PC-9 (cell line): ENCODE results near the gene CD48. TPM values are rescaled to one million over a fixed set of nuclear protein-coding genes. Genes with fewer than 3 reads are reported as not detected.

Source experiments
- BruUV-seq: library from RNA; stranded (reverse); fragments of 400-500 nt; replicated peaks from 2 replicates; lab custom pipeline; 2021; lab: Mats Ljungman, UMichigan
- CTCF ChIA-PET: fragments of 300-600 bp; sonication (Branson Sonifier 250); formaldehyde crosslinking; loops from one replicate; lab custom pipeline; 2022; ENCODE audit warnings: antibody characterized with exemption; lab: Charles Lee
- POLR2A ChIA-PET: fragments of 300-600 bp; sonication (Branson Sonifier 250); formaldehyde crosslinking; loops from one replicate; lab custom pipeline; 2022; ENCODE audit warnings: antibody characterized with exemption; ENCODE audit not compliant: unreplicated experiment; lab: Charles Lee
- DNase-seq, 2 experiments: peaks; one replicate each; pipeline versions ENCODE4 v3.0.0 to v3.0.0-alpha.2; 2015 to 2022; ENCODE audit warnings: mixed read lengths in 1 of 2
- H2AFZ ChIP-seq: fragments of 200-600 bp; sonication (generic); 2 replicates; pipeline ENCODE4 v1.8.1; 2017; ENCODE audit warnings: antibody characterized with exemption
- H3F3A ChIP-seq: fragments of 200-600 bp; sonication (generic); 2 replicates; pipeline ENCODE4 v1.8.1; 2017; ENCODE audit warnings: antibody characterized with exemption, mild to moderate bottlenecking, low read depth; ENCODE audit not compliant: insufficient read depth
- H3K27ac ChIP-seq: fragments of 200-600 bp; sonication (generic); 2 replicates; pipeline ENCODE4 v1.6.1; 2016; ENCODE audit warnings: mixed run types
- H3K27me3 ChIP-seq: fragments of 200-600 bp; sonication (generic); 2 replicates; pipeline ENCODE4 v1.6.1; 2016; ENCODE audit warnings: low read depth, mixed run types; ENCODE audit not compliant: insufficient read depth
- H3K36me3 ChIP-seq: fragments of 200-600 bp; sonication (generic); 2 replicates; pipeline ENCODE4 v1.6.1; 2016; ENCODE audit warnings: low read depth, mixed run types
- H3K4me1 ChIP-seq: fragments of 200-600 bp; sonication (generic); replicated peaks from 2 replicates; pipeline ENCODE4 v1.6.1; 2016; ENCODE audit warnings: mixed run types; ENCODE audit not compliant: insufficient read depth
- H3K4me2 ChIP-seq: fragments of 200-600 bp; sonication (generic); 2 replicates; pipeline ENCODE4 v1.6.1; 2017; ENCODE audit warnings: mixed run types
- H3K4me3 ChIP-seq: fragments of 200-600 bp; sonication (generic); 2 replicates; pipeline ENCODE4 v1.6.1; 2016; ENCODE audit warnings: mixed run types
- H3K79me2 ChIP-seq: fragments of 200-600 bp; sonication (generic); 2 replicates; pipeline ENCODE4 v1.6.1; 2017; ENCODE audit warnings: low read depth, mixed run types
- H3K9me2 ChIP-seq: fragments of 200-600 bp; sonication (generic); 2 replicates; pipeline ENCODE4 v1.8.1; 2017; ENCODE audit warnings: mild to moderate bottlenecking; ENCODE audit not compliant: insufficient read depth
- H3K9me3 ChIP-seq: fragments of 200-600 bp; sonication (generic); 2 replicates; pipeline ENCODE4 v1.8.1; 2016; ENCODE audit warnings: low read depth; ENCODE audit not compliant: insufficient read depth
- H4K20me1 ChIP-seq: fragments of 200-600 bp; sonication (generic); 2 replicates; pipeline ENCODE4 v1.8.1; 2017; ENCODE audit not compliant: insufficient read depth
- CTCF ChIP-seq: fragments of 200-600 bp; sonication (generic); conservative IDR thresholded peaks from 2 replicates; pipeline ENCODE4 v1.6.1; 2017; ENCODE audit warnings: mixed run types, antibody characterized with exemption, mild to moderate bottlenecking, moderate library complexity
- EZH2 ChIP-seq: fragments of 200-600 bp; sonication (generic); IDR thresholded peaks from 2 replicates; pipeline ENCODE4 v1.8.0; 2017; ENCODE audit warnings: antibody characterized with exemption, low read depth
- intact Hi-C: fragments of 100-400 bp; cut with micrococcal nuclease; formaldehyde crosslinking; loops from one replicate; pipeline ENCODE4 v1.10.0; 2022; ENCODE audit not compliant: unreplicated experiment
- total RNA-seq: library from RNA; stranded (reverse); gene quantifications from 2 replicates; pipeline ENCODE4 v1.2.3, GENCODE V29; 2021

CD48 gene
- total RNA-seq, 1 experiment from 2014 or later, result not detected

- H3F3A ChIP-seq, result no peaks in the 10 kb centered on the region
- CTCF ChIA-PET, result no interaction called here
- H3K27ac ChIP-seq, result no peak overlapping the region
- DNase-seq, result no peak
- H3K4me1 ChIP-seq, result no peaks in the 10 kb centered on the region
- TF ChIP-seq CTCF, result no peak
- no peak for TF ChIP-seq EZH2
- H2AFZ ChIP-seq, result no peak overlapping the region
- intact Hi-C loops, result no loop called here
- H3K27me3 ChIP-seq, result no peaks in the 10 kb centered on the region
- H3K4me2 ChIP-seq, result no peak overlapping the region
- H3K79me2 ChIP-seq, result no peaks in the 10 kb centered on the region
- H3K9me2 ChIP-seq, result no peaks in the 10 kb centered on the region
- H3K4me3 ChIP-seq, result no peak overlapping the region
- BruUV-seq, result no TSS peak
- no peaks in the 10 kb centered on the region for H4K20me1 ChIP-seq
- H3K36me3 ChIP-seq, result no peaks in the 10 kb centered on the region
- no peaks in the 10 kb centered on the region for H3K9me3 ChIP-seq
- POLR2A ChIA-PET, result no interaction called here
Measured at GRCh38 chr1:160758521-160758920, 46.9 kb upstream of the CD48 start.

- TF ChIP-seq CTCF (no peak), EZH2 (no peak)
- H3K4me3 ChIP-seq, result no peak overlapping the region
- no peaks in the 10 kb centered on the region for H3K79me2 ChIP-seq
- no peaks in the 10 kb centered on the region for H3K9me2 ChIP-seq
- H3F3A ChIP-seq, result no peaks in the 10 kb centered on the region
- CTCF ChIA-PET, result no interaction called here
- no peaks in the 10 kb centered on the region for H3K9me3 ChIP-seq
- peaks cover 15% of the 10 kb centered on the region for H3K27me3 ChIP-seq
- H3K36me3 ChIP-seq, result no peaks in the 10 kb centered on the region
- no peak overlapping the region for H3K27ac ChIP-seq
- POLR2A ChIA-PET, result no interaction called here
- BruUV-seq, result no TSS peak
- no peak overlapping the region for H3K4me2 ChIP-seq
- H3K4me1 ChIP-seq, result no peaks in the 10 kb centered on the region
- DNase-seq, result no peak
- no peaks in the 10 kb centered on the region for H4K20me1 ChIP-seq
- H2AFZ ChIP-seq, result no peak overlapping the region
- intact Hi-C loops, result no loop called here
Measured at GRCh38 chr1:160756849-160757201, 45.2 kb upstream of the CD48 start.

- Histone ChIP-seq H3K9me3 (no peaks in the 10 kb centered on the region), H3K4me2 (no peak overlapping the region), H3K27ac (no peak overlapping the region), H3K4me3 (no peak overlapping the region), H3F3A (no peaks in the 10 kb centered on the region), H3K79me2 (no peaks in the 10 kb centered on the region), H3K9me2 (no peaks in the 10 kb centered on the region), H3K4me1 (no peaks in the 10 kb centered on the region), H3K36me3 (no peaks in the 10 kb centered on the region), H3K27me3 (peaks cover 18% of the 10 kb centered on the region), H2AFZ (no peak overlapping the region), H4K20me1 (no peaks in the 10 kb centered on the region)
- BruUV-seq, result no TSS peak
- ChIA-PET CTCF (no interaction called here), POLR2A (no interaction called here)
- no peak for TF ChIP-seq CTCF
- no peak for TF ChIP-seq EZH2
- DNase-seq, result no peak
- intact Hi-C loops, result no loop called here
Measured at GRCh38 chr1:160755911-160756848, 44.6 kb upstream of the CD48 start.
